Astrocyte (in vitro differentiated cells and primary cell): Measurements from ENCODE around the gene GNG2.

ENCODE experiments used
- EZH2 ChIP-seq: IDR thresholded peaks from 2 replicates; pipeline ENCODE4 v1.6.1; 2012; ENCODE audit warnings: mild to moderate bottlenecking, low read length, inconsistent platforms; ENCODE audit not compliant: insufficient read depth
- TF ChIP-seq, protein P1 (sequence below): IDR thresholded peaks from 2 replicates; pipeline ENCODE4 v1.5.1; 2011; ENCODE audit warnings: low read depth, mild to moderate bottlenecking, inconsistent platforms, low read length, moderate library complexity; ENCODE audit not compliant: insufficient read depth

DNA sequence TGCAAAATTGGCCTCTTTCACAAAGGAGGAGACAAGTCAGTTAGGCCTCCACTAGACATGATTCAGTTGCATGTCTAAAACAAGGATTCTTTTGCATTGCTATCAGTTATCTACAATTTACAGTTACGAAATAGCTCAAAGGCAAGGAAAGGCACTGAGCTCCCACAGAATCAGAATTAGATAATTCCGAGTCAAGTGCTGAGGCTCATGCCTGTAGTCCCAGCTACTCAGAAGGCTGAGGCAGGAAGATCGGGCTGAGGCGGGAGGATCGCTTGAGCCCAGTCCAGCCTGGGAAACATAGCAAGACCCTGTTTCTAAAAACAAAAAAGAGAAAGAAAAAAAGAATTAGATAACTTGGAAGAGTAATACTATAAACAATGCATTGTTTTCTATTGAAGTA lies 116.7 kb downstream of the GNG2 start:
- TF ChIP-seq, protein P1, sequence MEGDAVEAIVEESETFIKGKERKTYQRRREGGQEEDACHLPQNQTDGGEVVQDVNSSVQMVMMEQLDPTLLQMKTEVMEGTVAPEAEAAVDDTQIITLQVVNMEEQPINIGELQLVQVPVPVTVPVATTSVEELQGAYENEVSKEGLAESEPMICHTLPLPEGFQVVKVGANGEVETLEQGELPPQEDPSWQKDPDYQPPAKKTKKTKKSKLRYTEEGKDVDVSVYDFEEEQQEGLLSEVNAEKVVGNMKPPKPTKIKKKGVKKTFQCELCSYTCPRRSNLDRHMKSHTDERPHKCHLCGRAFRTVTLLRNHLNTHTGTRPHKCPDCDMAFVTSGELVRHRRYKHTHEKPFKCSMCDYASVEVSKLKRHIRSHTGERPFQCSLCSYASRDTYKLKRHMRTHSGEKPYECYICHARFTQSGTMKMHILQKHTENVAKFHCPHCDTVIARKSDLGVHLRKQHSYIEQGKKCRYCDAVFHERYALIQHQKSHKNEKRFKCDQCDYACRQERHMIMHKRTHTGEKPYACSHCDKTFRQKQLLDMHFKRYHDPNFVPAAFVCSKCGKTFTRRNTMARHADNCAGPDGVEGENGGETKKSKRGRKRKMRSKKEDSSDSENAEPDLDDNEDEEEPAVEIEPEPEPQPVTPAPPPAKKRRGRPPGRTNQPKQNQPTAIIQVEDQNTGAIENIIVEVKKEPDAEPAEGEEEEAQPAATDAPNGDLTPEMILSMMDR = no peak
- TF ChIP-seq EZH2 = no peak
